K562 (cell line): ENCODE data around the gene MIP. TPM values are rescaled to one million over a fixed set of nuclear protein-coding genes. Genes with fewer than 3 reads are reported as not detected.
A peak's percentile ranks its signal among the peaks of the same experiment; 100 is the strongest.

Experiments
- BRCA1 ChIP-seq, 2 experiments: fragments of 450-650 bp in 1 of 2; sonication (generic) in 1 of 2; formaldehyde crosslinking in 1 of 2; IDR thresholded peaks; 2 replicates each; pipeline versions ENCODE4 v1.5.0 to v1.6.1; 2017 to 2020; ENCODE audit warnings: mild to moderate bottlenecking in 1 of 2, missing genetic modification reagents in 1 of 2
- BRD4 ChIP-seq: fragments of 200-600 bp; sonication (generic); IDR thresholded peaks from 2 replicates; pipeline ENCODE4 v1.6.1; 2017; ENCODE audit warnings: inconsistent platforms
- DPF2 ChIP-seq: fragments of 450-650 bp; IDR thresholded peaks from 2 replicates; pipeline ENCODE4 v1.6.1; 2016
- ESRRB ChIP-seq: fragments of 250-450 bp; sonication (Bioruptor Pico); IDR thresholded peaks from 2 replicates; pipeline ENCODE4 v1.5.0; 2020; ENCODE audit warnings: mild to moderate bottlenecking, moderate library complexity, borderline replicate concordance
- GTF3C2 ChIP-seq: IDR thresholded peaks from 3 replicates; pipeline ENCODE4 v1.6.1; 2011; ENCODE audit warnings: borderline replicate concordance, mild to moderate bottlenecking, moderate library complexity; ENCODE audit not compliant: insufficient read length; ENCODE audit errors: extremely low read depth
- MEF2D ChIP-seq: conservative IDR thresholded peaks from 2 replicates; pipeline ENCODE4 v1.6.1; 2016; ENCODE audit warnings: low read depth, missing genetic modification characterization, missing compliant biosample characterization
- POLR3A ChIP-seq: IDR thresholded peaks from 2 replicates; pipeline ENCODE4 v1.6.1; 2011; ENCODE audit warnings: borderline replicate concordance, mild to moderate bottlenecking, moderate library complexity; ENCODE audit not compliant: insufficient read length, insufficient read depth; ENCODE audit errors: extremely low read depth
- SMAD4 ChIP-seq: fragments of 250-450 bp; sonication (Bioruptor Pico); conservative IDR thresholded peaks from 2 replicates; pipeline ENCODE4 v1.8.0; 2021; ENCODE audit warnings: inconsistent platforms, mild to moderate bottlenecking, moderate library complexity
- TAF7 ChIP-seq: fragments of 450-650 bp; IDR thresholded peaks from 2 replicates; pipeline ENCODE4 v1.6.1; 2016; ENCODE audit warnings: missing genetic modification characterization, missing compliant biosample characterization
- XRCC5 ChIP-seq: fragments of 200-400 bp; formaldehyde crosslinking; IDR thresholded peaks from 2 replicates; pipeline ENCODE4 v1.6.1; 2017; ENCODE audit warnings: low read depth, mild to moderate bottlenecking, low read length
- ZNF583 ChIP-seq: fragments of 250-450 bp; sonication (Bioruptor Pico); IDR thresholded peaks from 2 replicates; pipeline ENCODE4 v1.4.0; 2020
- polyA plus RNA-seq, 8 experiments: library from polyadenylated mRNA; depleted of rRNA in 4 of 8; stranded (reverse) in 5 of 8; unstranded in 3 of 8; fragments of >200 nt; fragmentation: Nextera tagmentation in 2 of 8; fragmentation: Illumina TruSeq in 1 of 8; extraction: Ambion mirVana in 2 of 8; extraction: Trizol in 1 of 8; gene quantifications; 2 replicates each; pipeline versions ENCODE4 v1.2.1 to v1.2.3, GENCODE V29; 2011 to 2014; ENCODE audit warnings: inconsistent platforms in 1 of 8, missing spikeins in 1 of 8
- total RNA-seq, 7 experiments: library from RNA; depleted of rRNA in 6 of 7; stranded (reverse); fragments of >200 nt in 6 of 7; fragmentation: Illumina TruSeq in 2 of 7; extraction: Trizol in 2 of 7; gene quantifications; 2 replicates each; pipeline versions ENCODE4 v1.2.1 to v1.2.3, GENCODE V29; 2011 to 2021; ENCODE audit warnings: low replicate concordance in 1 of 7
- TF ChIP-seq, protein P1 (sequence below), 2 experiments: fragments of 450-650 bp in 1 of 2; sonication (generic) in 1 of 2; formaldehyde crosslinking in 1 of 2; IDR thresholded peaks; 2 replicates each; pipeline versions ENCODE4 v1.7.1 to v1.9.0; 2016 to 2022; ENCODE audit warnings: inconsistent platforms in 1 of 2, mild to moderate bottlenecking in 1 of 2, missing genetic modification reagents in 1 of 2

Gene MIP
- total and polyA plus RNA-seq, 9 of the 15 experiments (the other 6 are each of a cell fraction or from before 2014, with no cell fraction given), result 0.09 to 0.36 (median 0.19) TPM; not detected in 5

GRCh38 chr12:56448860-56449621, 5.4 kb downstream of the MIP start, which contains the start of gene TIMELESS (continued):
- TF ChIP-seq BRCA1 (IDR thresholded peaks at IDR 0.05) (no peak), BRCA1 (CRISPR knock-in tag; IDR thresholded peaks at IDR 0.05) (no peak), SMAD4 (CRISPR knock-in tag) (peak; percentile 79), POLR3A (no peak), XRCC5 (peak; percentile 76; the same call in 1 of the 2 replicates), ESRRB (CRISPR knock-in tag) (no peak), BRD4 (peak; percentile 36; the same call in 1 of the 2 replicates), DPF2 (no peak), GTF3C2 (no peak), TAF7 (tag) (peak; percentile 56), MEF2D (no peak), ZNF583 (CRISPR knock-in tag) (no peak)
- TF ChIP-seq, protein P1, sequence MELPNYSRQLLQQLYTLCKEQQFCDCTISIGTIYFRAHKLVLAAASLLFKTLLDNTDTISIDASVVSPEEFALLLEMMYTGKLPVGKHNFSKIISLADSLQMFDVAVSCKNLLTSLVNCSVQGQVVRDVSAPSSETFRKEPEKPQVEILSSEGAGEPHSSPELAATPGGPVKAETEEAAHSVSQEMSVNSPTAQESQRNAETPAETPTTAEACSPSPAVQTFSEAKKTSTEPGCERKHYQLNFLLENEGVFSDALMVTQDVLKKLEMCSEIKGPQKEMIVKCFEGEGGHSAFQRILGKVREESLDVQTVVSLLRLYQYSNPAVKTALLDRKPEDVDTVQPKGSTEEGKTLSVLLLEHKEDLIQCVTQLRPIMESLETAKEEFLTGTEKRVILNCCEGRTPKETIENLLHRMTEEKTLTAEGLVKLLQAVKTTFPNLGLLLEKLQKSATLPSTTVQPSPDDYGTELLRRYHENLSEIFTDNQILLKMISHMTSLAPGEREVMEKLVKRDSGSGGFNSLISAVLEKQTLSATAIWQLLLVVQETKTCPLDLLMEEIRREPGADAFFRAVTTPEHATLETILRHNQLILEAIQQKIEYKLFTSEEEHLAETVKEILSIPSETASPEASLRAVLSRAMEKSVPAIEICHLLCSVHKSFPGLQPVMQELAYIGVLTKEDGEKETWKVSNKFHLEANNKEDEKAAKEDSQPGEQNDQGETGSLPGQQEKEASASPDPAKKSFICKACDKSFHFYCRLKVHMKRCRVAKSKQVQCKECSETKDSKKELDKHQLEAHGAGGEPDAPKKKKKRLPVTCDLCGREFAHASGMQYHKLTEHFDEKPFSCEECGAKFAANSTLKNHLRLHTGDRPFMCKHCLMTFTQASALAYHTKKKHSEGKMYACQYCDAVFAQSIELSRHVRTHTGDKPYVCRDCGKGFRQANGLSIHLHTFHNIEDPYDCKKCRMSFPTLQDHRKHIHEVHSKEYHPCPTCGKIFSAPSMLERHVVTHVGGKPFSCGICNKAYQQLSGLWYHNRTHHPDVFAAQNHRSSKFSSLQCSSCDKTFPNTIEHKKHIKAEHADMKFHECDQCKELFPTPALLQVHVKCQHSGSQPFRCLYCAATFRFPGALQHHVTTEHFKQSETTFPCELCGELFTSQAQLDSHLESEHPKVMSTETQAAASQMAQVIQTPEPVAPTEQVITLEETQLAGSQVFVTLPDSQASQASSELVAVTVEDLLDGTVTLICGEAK (IDR thresholded peaks at IDR 0.05), result no peak; the same call in 1 of the 2 replicates
- TF ChIP-seq, protein P1 (CRISPR knock-in tag; IDR thresholded peaks at IDR 0.05), result no peak
